GM12875 (cell line): ENCODE data around the gene KIF13A.
"Not testable (repeated sequence)": the region's sequence is repeated elsewhere in the genome, so short reads cannot be mapped to it uniquely, and the experiment has no call there.

Experiments used
- H3K4me3 ChIP-seq: one replicate; pipeline ENCODE4 v1.5.1; 2011; ENCODE audit warnings: low read depth, low read length, control low read depth
- CTCF ChIP-seq: IDR thresholded peaks from 2 replicates; pipeline ENCODE4 v1.5.1; 2011; ENCODE audit warnings: low read depth, mild to moderate bottlenecking, control low read depth, inconsistent platforms, low read length, moderate library complexity, borderline replicate concordance; ENCODE audit not compliant: insufficient read depth

KIF13A gene

GRCh38 chr6:17754254-17754653 lies 233.2 kb downstream of the KIF13A start:
- TF ChIP-seq CTCF, result no peak
- H3K4me3 ChIP-seq, result no peak overlapping the region

GRCh38 chr6:17745324-17745723 lies 242.1 kb downstream of the KIF13A start:
- not testable (repeated sequence) for H3K4me3 ChIP-seq

- H3K4me3 ChIP-seq, result not testable (repeated sequence)
Observed at GRCh38 chr6:17744757-17745308, 242.6 kb downstream of the KIF13A start.

- no peak for TF ChIP-seq CTCF
- no peak overlapping the region for H3K4me3 ChIP-seq
Observed at GRCh38 chr6:17744019-17744756, 243.2 kb downstream of the KIF13A start.

- TF ChIP-seq CTCF, result no peak
- H3K4me3 ChIP-seq, result no peak overlapping the region
Observed at GRCh38 chr6:17741507-17741906, 245.9 kb downstream of the KIF13A start.

GRCh38 chr6:17740559-17741220 lies 246.7 kb downstream of the KIF13A start:
- no peak overlapping the region for H3K4me3 ChIP-seq
- no peak for TF ChIP-seq CTCF

GRCh38 chr6:17737704-17738252 lies 249.7 kb downstream of the KIF13A start:
- no peak for TF ChIP-seq CTCF
- H3K4me3 ChIP-seq, result no peak overlapping the region

- not testable (repeated sequence) for H3K4me3 ChIP-seq
Observed at GRCh38 chr6:17735311-17735710, 252.1 kb downstream of the KIF13A start.
